GM19467 (cell line): ENCODE measurements around the gene SLAMF7.
A peak's percentile ranks its signal among the peaks of the same experiment; 100 is the strongest.
"Not testable (repeated sequence)": the region's sequence is repeated elsewhere in the genome, so short reads cannot be mapped to it uniquely, and the experiment has no call there.

Experiments used
- ATAC-seq: cut with Tn5 transposase; IDR thresholded peaks from one replicate; pipeline ENCODE4 v1.9.1; 2021; ENCODE audit warnings: mild to moderate bottlenecking, moderate library complexity; ENCODE audit not compliant: unreplicated experiment

The SLAMF7 gene

DNA sequence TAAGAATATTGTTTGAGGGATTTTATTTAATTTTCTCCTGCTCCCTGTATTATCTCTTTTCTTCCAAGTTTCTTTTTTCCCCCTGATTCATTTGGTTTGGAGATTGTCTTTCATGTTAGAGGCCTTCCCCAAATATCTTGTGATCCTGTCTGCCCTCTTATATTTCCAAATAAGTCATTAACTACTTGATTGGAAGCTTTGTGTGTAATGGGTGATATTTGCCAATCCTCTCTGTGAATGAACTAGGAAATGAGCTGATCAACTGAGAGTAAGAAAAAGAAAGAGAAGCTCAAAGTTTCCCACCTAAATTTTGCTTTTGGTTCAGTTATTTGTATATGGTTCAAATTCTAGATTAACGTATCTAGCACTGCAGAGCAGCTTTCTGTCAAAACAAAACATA lies 33.3 kb downstream of the SLAMF7 start:
- no peak for ATAC-seq

DNA sequence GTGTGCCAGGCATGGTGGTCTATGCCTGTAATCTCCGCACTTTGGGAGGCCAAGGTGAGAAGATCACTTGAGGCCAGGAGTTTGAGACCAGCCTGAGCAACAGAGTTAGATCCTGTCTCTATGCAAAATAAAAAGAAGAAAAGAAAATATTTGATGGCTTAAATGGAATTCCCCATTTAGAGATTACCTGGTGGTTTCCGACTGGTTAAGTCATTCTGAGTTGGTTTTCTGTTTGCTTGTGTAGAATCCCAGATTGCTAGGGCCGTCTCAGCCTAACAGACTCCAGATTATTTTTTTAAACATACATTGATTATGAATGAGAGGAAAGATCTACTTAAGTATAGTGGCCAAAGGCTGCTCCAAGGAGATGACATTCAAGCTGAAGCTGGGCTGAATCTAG lies 34.0 kb downstream of the SLAMF7 start:
- no peak for ATAC-seq

DNA sequence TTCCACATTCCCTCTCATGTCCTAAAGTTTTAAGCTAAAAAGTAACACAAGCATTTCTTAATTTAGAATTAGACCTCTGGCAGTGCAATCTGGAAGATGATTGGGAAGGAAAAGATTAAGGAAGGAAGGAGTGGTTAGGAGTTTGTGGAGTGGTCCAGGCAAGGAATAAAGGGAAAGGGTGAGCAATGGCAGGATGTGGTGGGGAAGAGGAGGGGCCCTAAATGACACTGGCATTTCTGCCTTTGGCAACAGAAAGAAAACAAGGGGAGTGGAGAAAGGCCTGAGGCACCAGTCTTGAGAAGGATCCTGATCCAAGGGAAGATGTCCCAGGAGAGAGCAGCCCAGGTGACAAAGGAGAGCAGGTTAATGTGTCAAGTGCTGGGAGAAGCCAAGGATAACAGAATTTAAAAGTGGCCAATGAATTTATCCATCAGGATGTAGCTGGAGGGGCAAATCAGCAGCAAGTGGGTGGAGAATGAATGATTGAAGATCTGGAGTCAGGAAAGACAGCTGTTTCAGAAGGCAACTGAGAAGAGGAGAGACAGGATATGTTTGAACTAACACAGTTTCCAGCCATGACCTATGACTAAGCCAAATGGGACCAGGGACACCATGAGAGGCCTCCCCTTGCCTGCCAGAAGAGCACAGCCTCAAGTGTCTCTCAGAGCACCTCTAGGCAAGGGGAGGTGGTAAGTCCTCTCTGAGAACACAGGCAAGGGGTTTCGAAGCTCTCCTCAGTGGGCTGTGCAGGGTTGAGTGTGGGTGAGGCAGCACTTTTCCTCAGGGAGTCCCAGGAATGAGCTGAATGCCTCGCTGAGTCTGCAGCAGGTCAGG lies 36.1 kb downstream of the SLAMF7 start:
- no peak for ATAC-seq

DNA sequence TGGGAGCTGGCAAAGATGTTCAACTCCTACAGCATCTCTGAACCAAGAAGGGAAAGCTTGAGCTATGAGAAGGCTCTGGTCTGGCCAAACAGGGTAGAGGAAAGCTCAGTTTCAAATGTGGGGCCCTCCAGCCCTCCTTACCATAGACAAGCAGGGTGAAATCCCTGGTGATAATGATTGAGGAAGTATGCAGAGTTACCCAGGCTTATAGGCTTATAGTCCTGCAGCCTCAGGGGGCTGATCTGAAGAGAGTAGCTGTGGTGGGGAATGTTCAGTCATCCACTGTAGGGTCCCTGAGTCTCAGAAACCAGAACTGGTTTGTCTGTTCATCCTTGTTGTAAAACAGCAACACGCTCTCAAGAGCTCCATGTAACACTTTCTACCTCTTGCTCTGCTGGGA lies 37.1 kb downstream of the SLAMF7 start:
- no peak for ATAC-seq

DNA sequence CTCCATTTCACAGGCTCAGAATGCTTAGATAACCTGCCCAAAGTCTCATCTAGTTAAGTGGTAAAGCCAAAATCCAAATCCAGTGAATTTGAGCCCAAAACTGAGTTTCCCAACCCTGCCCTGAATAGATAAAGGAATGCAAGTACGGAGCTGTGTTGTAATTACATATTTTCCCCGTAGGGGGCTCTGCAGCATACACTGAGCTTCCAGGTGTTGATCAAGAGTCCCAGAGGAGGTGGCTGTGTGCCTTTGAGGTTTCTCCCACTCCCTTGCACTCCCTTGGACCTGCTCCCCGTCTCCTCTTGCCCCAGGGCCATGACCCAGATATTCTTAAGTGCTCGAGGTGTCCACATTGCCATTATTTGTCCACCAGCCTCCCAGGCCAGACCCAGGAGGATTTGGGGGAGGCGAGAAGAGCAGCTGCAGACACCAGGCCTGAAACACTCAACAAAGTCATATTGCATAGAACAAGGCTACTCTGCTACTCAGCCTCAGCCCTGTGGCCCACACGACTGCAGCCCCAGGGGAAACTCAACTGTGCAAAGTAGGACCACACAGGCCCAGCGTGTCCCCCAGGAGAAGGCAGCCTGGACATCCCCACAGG lies 38.5 kb downstream of the SLAMF7 start:
- no peak for ATAC-seq

DNA sequence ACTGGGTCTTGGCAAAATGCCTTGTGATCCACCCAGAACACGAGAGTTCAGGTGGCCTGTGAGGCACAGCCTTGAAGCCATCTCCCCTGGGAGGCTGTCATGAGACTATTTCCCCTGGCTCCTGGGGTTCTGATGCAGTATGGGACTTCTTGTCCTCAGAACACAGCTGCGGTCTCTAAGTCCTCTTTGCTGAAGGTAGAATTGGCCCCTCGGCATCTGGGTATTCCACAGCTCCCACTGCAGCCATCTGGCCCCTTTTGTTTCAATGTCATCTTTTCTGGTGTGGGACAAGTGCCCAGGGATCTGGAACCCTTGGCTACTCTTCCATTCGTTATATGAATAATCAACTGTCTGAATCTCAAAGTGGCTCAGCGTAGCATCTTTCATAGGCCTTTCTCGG lies 39.9 kb downstream of the SLAMF7 start:
- no peak for ATAC-seq

DNA sequence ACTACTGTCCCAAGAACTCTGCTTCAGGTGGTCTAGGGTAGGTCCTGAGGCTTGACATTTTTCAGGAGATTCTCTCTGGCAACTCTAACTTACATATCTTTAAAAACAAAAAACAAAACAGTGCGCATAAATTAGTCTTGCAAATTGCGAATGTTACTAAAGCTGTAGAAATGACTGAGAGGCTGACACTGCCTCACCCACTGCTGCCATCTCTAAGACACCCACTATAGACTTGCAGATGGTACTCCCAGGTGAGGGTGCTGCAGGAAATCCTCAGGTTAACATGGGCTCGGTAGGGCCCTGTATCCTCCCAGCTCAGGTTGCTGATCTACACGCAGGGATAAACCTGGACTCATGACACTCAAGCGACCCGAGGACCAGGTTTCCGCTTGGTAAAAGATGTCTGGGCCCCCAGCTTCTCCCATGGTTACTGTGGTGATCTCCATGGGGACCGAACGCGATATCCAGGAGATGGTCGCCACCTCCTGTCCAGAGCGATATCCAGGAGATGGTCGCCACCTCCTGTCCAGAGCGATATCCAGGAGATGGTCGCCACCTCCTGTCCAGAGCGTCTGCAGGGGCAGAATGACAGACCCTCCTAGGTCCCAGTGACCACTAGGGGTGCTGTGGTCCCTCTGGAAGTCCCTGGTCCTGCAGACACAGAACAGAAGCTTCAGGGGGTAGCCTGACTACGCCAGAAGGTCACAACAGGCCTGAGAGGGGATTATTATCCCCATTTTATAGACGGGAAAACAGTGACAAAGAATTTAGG lies 40.8 kb downstream of the SLAMF7 start:
- ATAC-seq, result no peak

DNA sequence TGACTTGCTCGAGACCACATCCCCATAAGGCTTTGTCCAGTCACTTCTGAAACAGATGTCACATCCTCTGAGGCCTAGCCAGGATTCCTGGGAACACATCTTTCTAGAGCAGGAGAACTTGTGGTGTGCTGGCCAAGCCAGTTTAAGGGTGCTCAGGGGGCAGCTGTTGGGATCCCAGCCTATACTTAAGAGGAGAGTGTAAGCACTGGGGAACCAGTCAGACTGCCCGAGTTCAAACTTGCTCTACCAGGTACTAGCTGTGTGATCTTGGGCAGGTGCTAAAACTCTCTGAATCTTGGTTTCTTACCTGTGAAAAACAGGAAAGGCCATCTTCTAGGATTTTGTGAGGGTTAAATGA lies 41.3 kb downstream of the SLAMF7 start:
- ATAC-seq, result no peak

DNA sequence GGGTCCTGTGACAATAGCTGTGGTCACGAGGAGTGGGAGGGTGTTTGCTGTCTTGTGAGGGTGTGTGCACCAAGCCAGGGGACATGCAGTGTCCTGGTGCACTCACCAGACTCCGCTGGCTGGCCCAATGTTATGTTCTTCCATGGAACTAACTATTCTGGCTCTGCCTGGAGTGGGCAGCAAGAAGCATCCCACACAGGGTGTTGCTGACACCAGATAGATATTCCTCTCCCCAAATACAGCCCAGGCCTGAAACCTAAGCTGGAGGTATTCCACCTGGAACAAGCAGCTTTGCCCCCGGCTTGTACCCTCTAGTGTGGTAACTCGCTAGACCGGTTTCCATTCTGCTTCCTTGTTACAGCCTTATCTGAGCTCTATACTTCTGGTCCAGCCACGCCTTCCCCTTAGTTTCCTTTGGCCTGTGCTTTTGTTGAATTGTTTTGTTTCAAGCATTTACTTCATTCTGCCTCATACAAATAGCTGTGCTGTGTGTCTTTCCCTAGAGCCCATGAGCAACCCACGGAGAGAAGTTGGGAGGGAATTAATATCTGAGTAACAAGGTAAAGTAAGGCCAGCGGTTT lies 42.2 kb downstream of the SLAMF7 start:
- ATAC-seq, result no peak

DNA sequence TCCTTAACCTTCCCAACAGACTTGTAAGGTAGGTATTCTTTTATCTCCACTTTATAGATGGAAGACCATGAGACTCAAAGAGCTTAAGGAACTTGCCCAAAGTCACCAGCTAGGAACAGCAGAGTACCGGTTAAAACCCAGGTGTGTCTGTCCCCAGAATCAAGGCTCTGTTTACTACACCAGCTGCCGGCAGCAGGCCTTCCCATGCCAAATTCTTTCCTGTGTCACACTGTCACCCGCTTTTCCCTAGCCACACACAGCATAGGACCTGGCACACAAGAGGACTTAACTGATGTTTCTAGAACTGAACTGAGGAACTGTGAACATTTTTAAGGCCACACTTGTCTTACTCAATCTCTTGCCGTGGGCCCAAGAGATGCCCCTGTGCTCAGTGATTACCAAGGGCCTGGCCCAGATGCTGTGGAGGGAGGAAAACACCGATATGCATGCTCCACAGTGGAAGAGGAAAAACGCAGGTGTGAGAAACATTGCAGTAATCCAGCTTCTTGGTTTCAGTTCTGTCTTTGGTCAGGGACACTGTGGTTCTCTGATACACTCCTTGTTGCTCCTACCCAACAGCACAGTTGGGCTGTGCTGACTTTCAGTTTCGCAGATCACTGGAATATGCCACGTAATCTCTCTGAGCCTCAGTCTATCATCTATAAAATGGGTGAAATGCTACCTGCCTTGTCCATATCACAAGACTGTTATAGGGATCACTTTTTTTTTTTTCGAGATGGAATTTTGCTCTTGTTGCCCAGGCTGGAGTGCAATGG lies 43.1 kb downstream of the SLAMF7 start:
- no peak for ATAC-seq

DNA sequence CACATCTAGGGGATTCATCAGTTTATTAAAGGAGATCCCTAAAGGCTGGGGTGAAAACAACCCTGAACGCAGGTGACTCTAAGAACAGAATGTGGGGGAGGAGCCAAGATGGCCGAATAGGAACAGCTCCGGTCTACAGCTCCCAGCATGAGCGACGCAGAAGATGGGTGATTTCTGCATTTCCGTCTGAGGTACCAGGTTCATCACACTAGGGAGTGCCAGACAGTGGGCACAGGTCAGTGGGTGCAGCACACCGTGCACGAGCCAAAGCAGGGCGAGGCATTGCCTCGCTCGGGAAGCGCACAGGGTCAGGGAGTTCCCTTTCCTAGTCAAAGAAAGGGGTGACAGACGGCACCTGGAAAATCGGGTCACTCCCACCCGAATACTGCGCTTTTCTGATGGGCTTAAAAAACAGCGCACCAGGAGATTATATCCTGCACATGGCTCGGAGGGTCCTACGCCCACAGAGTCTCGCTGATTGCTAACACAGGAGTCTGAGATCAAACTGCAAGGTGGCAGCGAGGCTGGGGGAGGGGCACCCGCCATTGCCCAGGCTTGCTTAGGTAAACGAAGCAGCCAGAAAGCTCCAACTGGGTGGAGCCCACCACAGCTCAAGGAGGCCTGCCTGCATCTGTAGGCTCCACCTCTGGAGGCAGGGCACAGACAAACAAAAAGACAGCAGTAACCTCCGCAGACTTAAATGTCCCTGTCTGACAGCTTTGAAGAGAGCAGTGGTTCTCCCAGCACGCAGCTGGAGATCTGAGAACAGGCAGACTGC lies 44.1 kb downstream of the SLAMF7 start:
- not testable (repeated sequence) for ATAC-seq

DNA sequence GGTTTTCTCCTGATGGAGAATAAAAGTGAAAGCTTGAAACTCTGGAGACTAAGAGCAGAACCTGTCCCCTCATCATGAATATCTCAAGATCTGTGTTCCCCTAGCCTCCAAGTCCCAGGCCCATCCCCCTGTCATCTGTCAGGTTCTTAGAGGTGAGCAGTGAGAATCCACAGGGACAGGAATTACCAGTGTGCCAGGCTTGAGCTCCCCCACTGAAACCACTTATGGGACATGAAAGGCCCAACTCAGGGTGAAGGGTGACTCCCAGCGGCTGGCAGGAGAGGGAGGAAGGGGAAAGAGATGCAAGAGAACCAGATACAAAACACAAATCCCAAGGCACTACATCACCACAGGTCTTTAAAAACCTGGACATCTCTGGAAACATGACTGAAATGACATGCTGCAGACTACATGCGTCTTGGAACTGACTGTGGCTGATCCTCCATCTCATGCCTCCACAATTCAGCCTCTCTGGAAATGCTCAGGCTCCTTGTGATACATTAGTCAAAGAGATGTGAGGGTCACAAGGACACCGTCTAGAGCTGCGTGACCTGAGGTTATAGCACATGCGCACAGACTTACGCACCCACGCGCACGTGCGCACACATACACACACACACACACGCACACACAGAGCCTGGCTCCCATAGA lies 50.1 kb downstream of the SLAMF7 start:
- peak; percentile 10 for ATAC-seq

DNA sequence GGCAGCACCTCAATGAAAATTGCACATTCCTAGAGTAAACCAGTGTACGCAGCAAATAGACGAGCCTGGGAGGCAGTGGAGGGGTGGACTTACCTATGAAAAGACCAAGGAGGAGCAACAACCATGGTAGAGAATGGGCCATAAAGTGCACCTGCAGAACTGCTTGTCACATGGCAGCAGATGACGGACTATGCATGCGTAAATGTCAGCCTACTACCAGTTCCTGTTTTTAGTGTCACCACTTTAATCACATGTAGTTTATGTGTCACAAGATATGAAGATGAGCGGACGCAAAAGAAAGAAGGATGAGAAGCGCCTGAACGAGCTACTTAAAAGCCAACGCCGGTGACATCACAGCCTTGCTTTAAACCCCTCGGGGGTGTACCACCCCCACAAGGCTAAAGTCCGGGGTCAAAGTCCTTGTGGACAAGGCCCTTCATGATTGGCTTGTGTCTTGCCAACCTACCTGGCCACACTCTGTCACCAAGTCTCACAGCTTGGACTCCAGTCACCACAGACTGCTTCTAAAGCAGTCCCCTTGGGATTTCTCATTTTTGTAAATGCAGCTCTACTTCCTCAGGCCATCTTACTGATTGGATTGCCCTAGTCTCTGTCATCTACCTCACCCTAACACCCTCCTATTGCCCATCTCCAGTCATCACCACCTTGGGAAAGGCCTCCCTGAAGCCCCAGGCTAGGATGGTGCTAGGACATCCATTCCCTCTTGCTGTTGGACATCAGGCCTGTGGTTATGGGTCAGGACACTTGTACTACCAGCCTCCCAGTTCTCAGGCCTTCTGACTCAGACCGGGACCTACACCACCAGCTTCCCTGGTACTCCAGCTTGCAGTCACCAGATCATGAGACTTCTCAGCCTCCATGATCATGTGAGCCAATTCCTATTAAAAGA lies 50.9 kb downstream of the SLAMF7 start:
- ATAC-seq, result peak; percentile 86

DNA sequence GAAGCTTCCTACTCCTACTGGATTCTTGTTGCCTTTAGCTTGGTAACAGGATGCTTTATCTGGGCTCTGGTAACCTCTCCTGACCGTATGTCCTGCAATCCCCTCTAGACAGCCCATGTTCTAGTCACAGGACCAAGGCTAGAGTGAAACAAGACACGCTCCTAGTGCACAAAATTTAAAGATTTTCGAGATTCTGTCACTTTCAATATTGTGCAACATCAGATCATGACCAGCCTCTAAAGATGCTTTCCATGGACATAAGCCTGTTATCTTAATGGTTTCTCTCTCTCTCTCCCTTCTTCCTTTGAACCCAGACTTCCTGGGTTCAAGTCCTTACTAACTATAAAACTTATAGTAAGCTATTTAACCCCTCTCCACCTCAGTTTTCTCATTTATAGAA lies 55.3 kb downstream of the SLAMF7 start:
- no peak for ATAC-seq

DNA sequence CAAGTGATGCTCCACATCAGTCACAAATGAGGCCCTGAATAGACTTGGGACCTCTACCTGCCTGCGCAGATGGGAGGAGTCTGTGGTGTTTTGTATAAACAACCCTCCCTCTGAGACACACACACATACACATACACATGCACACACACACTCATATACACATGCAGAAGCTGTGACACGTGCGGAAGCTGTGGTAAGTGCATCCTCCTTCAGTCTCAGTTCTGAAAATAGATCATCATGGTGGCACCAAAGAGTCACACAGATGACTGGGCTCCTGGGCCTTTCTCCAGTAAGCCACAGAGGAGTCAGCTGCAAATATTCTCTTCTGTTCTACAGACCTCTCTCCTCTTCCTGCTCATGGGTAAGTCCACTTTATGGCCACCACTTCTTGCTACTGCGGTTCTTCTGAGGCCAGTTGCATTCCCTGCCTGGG lies 56.9 kb downstream of the SLAMF7 start, which contains the start of gene LY9:
LY9 (plus strand) TSS at position 224 of the 433 bp plus-strand sequence; CDS start at position 238, 14 bp downstream.
- peak; percentile 67 for ATAC-seq

DNA sequence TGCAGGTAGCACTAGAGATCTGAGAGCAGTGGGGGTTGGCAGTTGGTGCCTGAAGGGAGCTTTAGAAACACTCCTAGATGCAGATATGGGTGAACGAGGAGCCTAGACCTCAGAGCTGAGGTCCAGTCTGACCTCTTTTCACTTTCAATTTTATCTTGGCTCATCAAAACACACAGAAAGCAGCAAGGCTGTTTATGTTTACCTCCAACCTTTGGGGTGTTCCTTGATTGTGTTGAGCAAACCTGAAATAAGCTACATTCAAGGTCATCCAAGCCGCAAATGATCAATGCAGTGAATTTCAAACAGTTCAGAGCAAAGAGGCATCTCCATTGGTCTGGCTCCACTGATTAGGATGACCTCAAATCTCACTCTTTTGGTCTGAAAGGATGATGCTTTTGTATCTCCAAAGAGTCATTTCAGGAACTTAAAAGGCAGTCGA lies 58.2 kb downstream of the SLAMF7 start:
- no peak for ATAC-seq

DNA sequence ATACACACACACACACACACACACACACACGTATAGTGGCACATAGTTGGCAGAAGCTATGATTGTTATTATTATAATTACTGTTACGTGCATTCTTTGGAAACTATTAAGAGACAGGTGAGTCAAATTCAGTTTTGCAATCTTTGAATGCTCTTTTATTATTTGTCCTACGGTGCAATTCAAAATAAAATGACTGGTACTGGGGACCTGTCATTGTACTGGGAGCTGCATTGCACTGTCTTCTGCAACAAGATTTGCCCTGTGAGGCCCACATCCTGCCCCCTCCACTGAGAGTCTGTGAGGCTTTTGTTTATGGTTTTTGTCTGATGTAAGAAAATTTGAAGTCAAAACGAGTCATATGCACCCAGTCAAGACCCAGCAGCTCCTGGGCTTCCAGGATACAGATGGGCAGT lies 58.8 kb downstream of the SLAMF7 start:
- ATAC-seq, result no peak

DNA sequence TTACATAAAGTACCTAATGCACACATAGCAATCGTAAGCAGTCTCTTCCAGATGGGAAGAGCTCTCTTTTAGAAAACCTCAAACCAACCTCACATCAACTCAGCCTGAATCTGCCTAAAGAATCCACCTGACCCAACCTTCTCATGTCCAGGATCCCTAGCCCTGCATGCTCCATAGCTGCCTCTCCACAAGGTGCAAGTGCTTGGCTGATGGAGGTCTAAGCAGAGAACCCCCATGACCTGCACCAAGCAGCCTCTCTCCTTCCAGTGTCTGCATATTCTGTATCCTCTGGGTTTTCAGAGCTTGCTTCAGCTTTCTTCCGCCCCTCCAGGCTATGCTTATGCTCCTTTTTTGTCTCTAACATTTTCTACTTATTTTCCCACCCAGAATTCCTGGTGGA lies 59.4 kb downstream of the SLAMF7 start:
- no peak for ATAC-seq
